Measurements from ENCODE around the gene CNTNAP2.

DNA sequence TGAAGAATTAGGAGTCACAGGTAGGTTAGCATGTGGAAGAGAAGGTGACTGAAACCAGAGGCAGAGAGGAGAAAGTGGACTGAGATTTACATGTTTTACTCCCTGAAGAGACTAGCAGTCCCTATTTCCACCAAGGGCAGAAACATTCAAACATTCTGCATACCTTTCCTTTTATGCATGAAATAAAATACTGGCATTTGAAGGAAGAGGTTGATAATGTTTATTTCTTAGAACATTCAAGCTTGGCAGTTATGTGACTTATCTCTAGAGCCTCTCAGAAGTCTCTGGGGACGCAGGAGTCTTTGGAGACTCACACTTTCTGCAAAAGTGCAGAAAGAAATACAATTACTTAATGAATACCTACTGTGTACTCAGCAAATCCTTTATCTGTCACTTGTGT is 1966.8 kb downstream of the CNTNAP2 start:
- TF ChIP-seq, protein P1, sequence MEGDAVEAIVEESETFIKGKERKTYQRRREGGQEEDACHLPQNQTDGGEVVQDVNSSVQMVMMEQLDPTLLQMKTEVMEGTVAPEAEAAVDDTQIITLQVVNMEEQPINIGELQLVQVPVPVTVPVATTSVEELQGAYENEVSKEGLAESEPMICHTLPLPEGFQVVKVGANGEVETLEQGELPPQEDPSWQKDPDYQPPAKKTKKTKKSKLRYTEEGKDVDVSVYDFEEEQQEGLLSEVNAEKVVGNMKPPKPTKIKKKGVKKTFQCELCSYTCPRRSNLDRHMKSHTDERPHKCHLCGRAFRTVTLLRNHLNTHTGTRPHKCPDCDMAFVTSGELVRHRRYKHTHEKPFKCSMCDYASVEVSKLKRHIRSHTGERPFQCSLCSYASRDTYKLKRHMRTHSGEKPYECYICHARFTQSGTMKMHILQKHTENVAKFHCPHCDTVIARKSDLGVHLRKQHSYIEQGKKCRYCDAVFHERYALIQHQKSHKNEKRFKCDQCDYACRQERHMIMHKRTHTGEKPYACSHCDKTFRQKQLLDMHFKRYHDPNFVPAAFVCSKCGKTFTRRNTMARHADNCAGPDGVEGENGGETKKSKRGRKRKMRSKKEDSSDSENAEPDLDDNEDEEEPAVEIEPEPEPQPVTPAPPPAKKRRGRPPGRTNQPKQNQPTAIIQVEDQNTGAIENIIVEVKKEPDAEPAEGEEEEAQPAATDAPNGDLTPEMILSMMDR (IDR thresholded peaks at IDR 0.05; ENCODE audit: borderline replicate concordance, extremely low read depth, low read length, poor library complexity, severe bottlenecking) = no peak
- TF ChIP-seq EZH2 (IDR thresholded peaks at IDR 0.05; ENCODE audit: borderline replicate concordance, low read depth, low read length, severe bottlenecking) = no peak
